HCT116 (cell line): Measurements from ENCODE around the gene FNDC7.
"Not testable (repeated sequence)": the region's sequence is repeated elsewhere in the genome, so short reads cannot be mapped to it uniquely, and the experiment has no call there.

Experiments used
- MAX ChIP-seq: IDR thresholded peaks from 2 replicates; pipeline ENCODE4 v1.6.1; 2012
- SIN3A ChIP-seq: IDR thresholded peaks from 2 replicates; pipeline ENCODE4 v1.6.1; 2012; ENCODE audit warnings: low read depth

GRCh38 chr1:108667422-108667821 lies 45.3 kb upstream of the FNDC7 start:
- not testable (repeated sequence) for TF ChIP-seq MAX, SIN3A
